ENCODE results near the gene KNDC1. TPM values are rescaled to one million over a fixed set of nuclear protein-coding genes. Genes with fewer than 3 reads are reported as not detected.

KNDC1 gene
- total and polyA plus RNA-seq, 2 donors (not counting 3 experiments of a cell fraction or from before 2014, with no cell fraction given): not detected

GRCh38 chr10:133187091-133187905 lies 27.3 kb downstream of the KNDC1 start:
- H3K9me3 ChIP-seq (replicated peaks; ENCODE audit: control insufficient read depth, insufficient read depth, low read length): no peaks in the 10 kb centered on the region
- H3K27me3 ChIP-seq (ENCODE audit: control insufficient read depth in 2 of 2, insufficient read depth in 2 of 2, low read length in 2 of 2): no peaks in the 10 kb centered on the region
- H2AFZ ChIP-seq (ENCODE audit: low read depth, low read length): no peak overlapping the region
- no peak overlapping the region for H3K4me2 ChIP-seq (ENCODE audit: insufficient read depth, low read length)
- DNase-seq (ENCODE audit: low read depth, low spot score): no peak
- ChIA-PET CTCF (no interaction called here), POLR2A (no interaction called here)
- no peak for FAIRE-seq
- no peaks in the 10 kb centered on the region for H3K36me3 ChIP-seq (ENCODE audit: control insufficient read depth in 2 of 2, extremely low read depth in 1 of 2, insufficient read depth in 2 of 2, low read length in 2 of 2)
- TF ChIP-seq POLR2A (IDR thresholded peaks at IDR 0.05; ENCODE audit: low read depth, low read length): no peak
- no peak for TF ChIP-seq JUN (IDR thresholded peaks at IDR 0.05; ENCODE audit: borderline replicate concordance, insufficient read depth, insufficient read length, low read depth)
- TF ChIP-seq, protein P1, sequence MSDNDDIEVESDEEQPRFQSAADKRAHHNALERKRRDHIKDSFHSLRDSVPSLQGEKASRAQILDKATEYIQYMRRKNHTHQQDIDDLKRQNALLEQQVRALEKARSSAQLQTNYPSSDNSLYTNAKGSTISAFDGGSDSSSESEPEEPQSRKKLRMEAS (IDR thresholded peaks at IDR 0.05; ENCODE audit: insufficient read depth, insufficient read length): no peak
- TF ChIP-seq POLR2AphosphoS5 (IDR thresholded peaks at IDR 0.05; ENCODE audit: insufficient read depth, low read depth, low read length): no peak
- no peak for TF ChIP-seq MYC (IDR thresholded peaks at IDR 0.05; ENCODE audit: low read depth, low read length)
- no peak for TF ChIP-seq GATA2 (IDR thresholded peaks at IDR 0.05; ENCODE audit: insufficient read depth, insufficient read length, low read depth, low read length)
- TF ChIP-seq EZH2 (IDR thresholded peaks at IDR 0.05; ENCODE audit: borderline replicate concordance, low read depth, low read length, severe bottlenecking): no peak
- no peak for TF ChIP-seq FOS (IDR thresholded peaks at IDR 0.05; ENCODE audit: borderline replicate concordance, insufficient read depth, low read length)
- intact Hi-C loops (cut with micrococcal nuclease): no loop called here
- no peak overlapping the region for H3K9ac ChIP-seq (replicated peaks; ENCODE audit: extremely low read depth, insufficient read depth, low read length)
- dilution Hi-C loops (cut with MboI; ENCODE audit: extremely low pct_ligation_motif_present, low sequenced_read_pairs): no loop called here
- H3K27ac ChIP-seq (ENCODE audit: insufficient read depth, low read depth, low read length): no peak overlapping the region
- no peaks in the 10 kb centered on the region for H3K79me2 ChIP-seq (ENCODE audit: control insufficient read depth, insufficient read depth, low read length)
- H3K4me3 ChIP-seq (replicated peaks in 1 of 3; ENCODE audit: insufficient read depth in 1 of 3, low read depth in 1 of 3, low read length in 3 of 3): no peak overlapping the region
- no peaks in the 10 kb centered on the region for H3K4me1 ChIP-seq (ENCODE audit: control insufficient read depth, extremely low read depth, insufficient read depth, low read length)
- BruUV-seq (replicated peaks): no TSS peak
- no peaks in the 10 kb centered on the region for H3K9me1 ChIP-seq (replicated peaks; ENCODE audit: control insufficient read depth, extremely low read depth, insufficient read depth, low read length)
- no peaks in the 10 kb centered on the region for H4K20me1 ChIP-seq (replicated peaks; ENCODE audit: control insufficient read depth, extremely low read depth, insufficient read depth, low read length)
